IPS DF 4.7 (cell line): ENCODE results near the gene HES1.
"Not testable (repeated sequence)": the region's sequence is repeated elsewhere in the genome, so short reads cannot be mapped to it uniquely, and the experiment has no call there.

Source experiments
- DNase-seq: peaks from one replicate; pipeline ENCODE4 v3.0.0-alpha.2; 2013; ENCODE audit warnings: low spot score; ENCODE audit errors: extremely low read depth

The HES1 gene

GRCh38 chr3:194135806-194136518 is at the start of gene HES1:
Gene HES1 (plus strand): TSS chr3:194136148. CDS start chr3:194136381, 233 bp downstream.
- no peak for DNase-seq

- DNase-seq, result no peak
Measured at GRCh38 chr3:194086388-194087075, 49.4 kb upstream of the HES1 start.

- no peak for DNase-seq
Measured at GRCh38 chr3:194087280-194087679, 48.7 kb upstream of the HES1 start.

GRCh38 chr3:194087995-194088855 is 47.7 kb upstream of the HES1 start:
- DNase-seq, result no peak

GRCh38 chr3:194089357-194090177 is 46.4 kb upstream of the HES1 start:
- no peak for DNase-seq

- not testable (repeated sequence) for DNase-seq
Measured at GRCh38 chr3:194090178-194090555, 45.8 kb upstream of the HES1 start.

- no peak for DNase-seq
Measured at GRCh38 chr3:194090716-194091115, 45.2 kb upstream of the HES1 start.

- DNase-seq, result no peak
Measured at GRCh38 chr3:194091141-194091540, 44.8 kb upstream of the HES1 start.

- DNase-seq, result not testable (repeated sequence)
Measured at GRCh38 chr3:194091897-194092296, 44.1 kb upstream of the HES1 start.

- DNase-seq, result no peak
Measured at GRCh38 chr3:194092881-194093301, 43.1 kb upstream of the HES1 start.

GRCh38 chr3:194093842-194094241 is 42.1 kb upstream of the HES1 start:
- no peak for DNase-seq

- no peak for DNase-seq
Measured at GRCh38 chr3:194095464-194095863, 40.5 kb upstream of the HES1 start.

GRCh38 chr3:194095902-194096301 is 40.0 kb upstream of the HES1 start:
- DNase-seq, result no peak

GRCh38 chr3:194097141-194097882 is 38.6 kb upstream of the HES1 start:
- DNase-seq, result no peak

GRCh38 chr3:194098081-194098842 is 37.7 kb upstream of the HES1 start:
- no peak for DNase-seq

- DNase-seq, result no peak
Measured at GRCh38 chr3:194098843-194099183, 37.1 kb upstream of the HES1 start.

GRCh38 chr3:194099215-194099614 is 36.7 kb upstream of the HES1 start:
- no peak for DNase-seq

- no peak for DNase-seq
Measured at GRCh38 chr3:194100856-194101390, 35.0 kb upstream of the HES1 start.

- no peak for DNase-seq
Measured at GRCh38 chr3:194101592-194102432, 34.1 kb upstream of the HES1 start.
